Fibroblast of villous mesenchyme (primary cell): ENCODE data around the gene IQSEC1. TPM values are rescaled to one million over a fixed set of nuclear protein-coding genes. Genes with fewer than 3 reads are reported as not detected.

Experiments used
- DNase-seq: peaks from one replicate; pipeline ENCODE4 v3.0.0-alpha.2; 2010; ENCODE audit warnings: low read depth
- H3K4me3 ChIP-seq: 2 replicates; pipeline ENCODE4 v1.5.1; 2011; ENCODE audit warnings: low read depth, mild to moderate bottlenecking, low read length
- total RNA-seq: library from RNA; depleted of rRNA; stranded (reverse); fragments of >200 nt; gene quantifications from 2 replicates; pipeline ENCODE4 v1.2.3, GENCODE V29; 2012
- TF ChIP-seq, protein P1 (sequence below): IDR thresholded peaks from 2 replicates; pipeline ENCODE4 v1.5.1; 2012; ENCODE audit warnings: low read depth, mild to moderate bottlenecking, low read length; ENCODE audit not compliant: insufficient read depth

The IQSEC1 gene
- total RNA-seq, 1 donor: 19.9 TPM

DNA sequence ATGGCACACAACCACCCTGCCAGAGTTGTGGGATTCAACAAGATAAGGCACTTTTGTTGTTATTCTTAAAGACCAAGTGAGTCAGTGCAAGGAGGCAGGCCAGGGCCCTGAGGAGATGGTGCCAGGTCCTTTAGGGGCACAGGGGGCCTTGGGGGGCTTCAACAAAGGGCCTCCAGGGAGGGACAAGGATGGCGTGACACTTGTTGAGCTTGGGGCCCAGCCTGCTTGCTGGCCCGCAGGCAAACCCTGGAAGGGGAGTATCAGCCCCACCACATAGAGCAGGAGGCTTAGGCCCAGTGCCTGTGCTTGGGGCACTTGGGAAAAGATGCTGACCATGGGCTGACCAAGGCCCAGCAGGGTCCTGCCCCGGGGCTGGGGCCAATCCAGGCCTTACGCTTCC, 5.5 kb downstream of the IQSEC1 start:
- TF ChIP-seq, protein P1, sequence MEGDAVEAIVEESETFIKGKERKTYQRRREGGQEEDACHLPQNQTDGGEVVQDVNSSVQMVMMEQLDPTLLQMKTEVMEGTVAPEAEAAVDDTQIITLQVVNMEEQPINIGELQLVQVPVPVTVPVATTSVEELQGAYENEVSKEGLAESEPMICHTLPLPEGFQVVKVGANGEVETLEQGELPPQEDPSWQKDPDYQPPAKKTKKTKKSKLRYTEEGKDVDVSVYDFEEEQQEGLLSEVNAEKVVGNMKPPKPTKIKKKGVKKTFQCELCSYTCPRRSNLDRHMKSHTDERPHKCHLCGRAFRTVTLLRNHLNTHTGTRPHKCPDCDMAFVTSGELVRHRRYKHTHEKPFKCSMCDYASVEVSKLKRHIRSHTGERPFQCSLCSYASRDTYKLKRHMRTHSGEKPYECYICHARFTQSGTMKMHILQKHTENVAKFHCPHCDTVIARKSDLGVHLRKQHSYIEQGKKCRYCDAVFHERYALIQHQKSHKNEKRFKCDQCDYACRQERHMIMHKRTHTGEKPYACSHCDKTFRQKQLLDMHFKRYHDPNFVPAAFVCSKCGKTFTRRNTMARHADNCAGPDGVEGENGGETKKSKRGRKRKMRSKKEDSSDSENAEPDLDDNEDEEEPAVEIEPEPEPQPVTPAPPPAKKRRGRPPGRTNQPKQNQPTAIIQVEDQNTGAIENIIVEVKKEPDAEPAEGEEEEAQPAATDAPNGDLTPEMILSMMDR: no peak
- no peak overlapping the region for H3K4me3 ChIP-seq
- no peak for DNase-seq

DNA sequence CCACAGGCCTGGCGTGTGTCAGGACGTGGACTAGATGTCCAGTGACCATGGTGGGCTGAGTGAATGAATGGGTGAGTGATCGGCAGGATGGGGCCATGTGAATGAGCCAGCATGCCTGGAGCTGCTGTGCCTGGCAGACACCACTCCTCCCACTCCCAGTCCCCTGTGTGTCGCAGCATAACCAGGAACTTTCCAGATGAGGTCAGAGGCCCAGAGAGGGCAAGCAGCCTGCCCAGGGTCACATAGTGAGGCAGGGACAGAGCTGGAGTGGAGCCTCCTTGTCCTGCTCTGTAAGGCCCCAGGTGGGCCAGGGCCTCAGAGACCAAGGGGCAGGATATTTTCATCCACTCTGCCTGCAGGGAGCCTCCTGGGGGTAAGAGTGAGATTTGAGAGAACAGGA, 6.4 kb downstream of the IQSEC1 start:
- no peak for DNase-seq
- no peak overlapping the region for H3K4me3 ChIP-seq
- TF ChIP-seq, protein P1: no peak

DNA sequence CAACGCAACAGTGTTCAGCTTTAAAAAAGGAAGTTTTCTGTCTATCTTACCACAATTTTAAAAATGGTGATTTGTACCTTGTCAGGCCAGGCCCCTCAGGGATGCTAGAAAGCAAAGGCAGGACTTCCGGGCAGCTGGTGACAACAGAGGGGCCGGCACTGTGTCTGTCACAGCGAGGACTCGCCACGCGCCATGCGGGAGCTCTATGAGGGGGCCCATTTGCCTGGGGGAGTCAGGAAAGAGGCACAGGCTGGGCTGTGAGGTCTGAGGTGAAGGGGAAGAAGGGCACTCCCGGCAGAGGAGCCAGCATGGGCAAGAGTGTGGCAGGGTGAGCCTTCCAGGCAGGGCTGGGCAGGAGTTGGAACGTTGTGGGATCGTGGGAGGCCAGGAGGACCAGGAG, 7.0 kb downstream of the IQSEC1 start:
- H3K4me3 ChIP-seq: no peak overlapping the region
- TF ChIP-seq, protein P1: no peak

GRCh38 chr3:13065727-13066126, 7.5 kb downstream of the IQSEC1 start:
- no peak overlapping the region for H3K4me3 ChIP-seq
- TF ChIP-seq, protein P1: no peak
- DNase-seq: no peak

More for the DNA sequence above, 7.0 kb downstream of the IQSEC1 start:
- DNase-seq: no peak

DNA sequence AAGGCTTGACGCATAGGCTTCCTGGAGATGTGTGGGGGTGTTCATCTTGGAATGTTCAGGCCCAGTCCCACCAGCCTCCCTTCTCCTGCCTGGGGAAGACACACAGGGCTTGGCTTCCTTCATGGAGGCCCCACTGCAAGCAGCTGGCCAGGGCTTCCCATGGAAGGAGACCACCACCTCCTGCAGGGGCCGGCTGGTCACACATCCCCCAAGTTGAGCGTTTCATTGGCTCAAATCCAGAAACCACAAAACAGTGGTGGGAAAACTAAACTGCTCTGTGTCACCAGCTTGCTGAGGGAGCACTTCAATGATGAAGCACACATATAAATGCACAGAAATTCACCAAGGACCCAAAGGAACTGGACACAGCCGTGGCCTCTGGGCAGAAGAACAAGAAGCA, 8.3 kb downstream of the IQSEC1 start:
- H3K4me3 ChIP-seq: no peak overlapping the region
- TF ChIP-seq, protein P1: no peak
- no peak for DNase-seq

DNA sequence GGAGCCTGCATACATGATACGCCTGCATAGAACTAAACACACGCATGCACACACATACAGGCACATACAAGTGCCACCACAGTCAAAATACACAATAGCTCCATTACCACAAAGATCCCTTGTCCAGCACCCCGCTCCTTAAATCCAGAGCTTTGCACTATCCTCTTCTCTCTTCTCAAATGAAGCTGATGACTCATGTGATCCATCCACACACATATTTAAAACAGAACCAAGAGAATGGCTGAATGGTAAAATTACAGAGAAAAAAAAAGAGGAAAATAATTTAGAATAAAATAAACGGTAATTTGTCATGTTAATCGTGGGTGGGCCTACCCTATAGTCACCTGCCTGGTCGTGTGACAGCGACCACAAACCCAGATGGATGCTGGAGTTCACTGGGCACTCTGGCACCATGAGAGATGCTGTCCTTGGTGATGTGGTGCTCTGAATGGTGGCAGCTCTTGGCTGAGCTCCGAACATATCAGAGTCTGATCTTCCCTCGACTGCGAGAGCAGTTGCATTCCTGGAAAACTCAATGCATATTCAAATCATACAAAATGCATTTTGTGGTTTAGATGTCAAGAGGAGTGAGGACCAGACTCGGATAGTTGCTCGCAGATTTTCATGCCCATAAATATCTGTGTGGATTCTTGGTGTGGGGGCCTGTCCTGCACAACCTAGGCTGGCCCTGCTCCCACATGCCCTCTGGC, 8.9 kb downstream of the IQSEC1 start:
- no peak for DNase-seq
- no peak overlapping the region for H3K4me3 ChIP-seq
- TF ChIP-seq, protein P1: no peak

GRCh38 chr3:13063225-13063624, 10.0 kb downstream of the IQSEC1 start:
- TF ChIP-seq, protein P1: no peak
- H3K4me3 ChIP-seq: no peak overlapping the region
- no peak for DNase-seq
